LoVo (cell line): ENCODE measurements around the gene CHRNA10.
A peak's percentile ranks its signal among the peaks of the same experiment; 100 is the strongest.
"Not testable (repeated sequence)": the region's sequence is repeated elsewhere in the genome, so short reads cannot be mapped to it uniquely, and the experiment has no call there.

ENCODE experiments used
- DNase-seq: peaks from one replicate; pipeline ENCODE4 v3.0.0-alpha.2; 2016; ENCODE audit warnings: low spot score

CHRNA10 gene

GRCh38 chr11:3665336-3666022 lies 5.7 kb downstream of the CHRNA10 start:
- no peak for DNase-seq

- no peak for DNase-seq
Observed at GRCh38 chr11:3664032-3664630, 7.1 kb downstream of the CHRNA10 start.

GRCh38 chr11:3662856-3663255 lies 8.3 kb downstream of the CHRNA10 start:
- no peak for DNase-seq

- no peak for DNase-seq
Observed at GRCh38 chr11:3660960-3661359, 10.2 kb downstream of the CHRNA10 start.

- DNase-seq: no peak
Observed at GRCh38 chr11:3659595-3660515, 11.3 kb downstream of the CHRNA10 start.

- DNase-seq: no peak
Observed at GRCh38 chr11:3658252-3658651, 12.9 kb downstream of the CHRNA10 start.

GRCh38 chr11:3657331-3657730 lies 13.9 kb downstream of the CHRNA10 start:
- not testable (repeated sequence) for DNase-seq

GRCh38 chr11:3655547-3655946 lies 15.6 kb downstream of the CHRNA10 start:
- DNase-seq: no peak

GRCh38 chr11:3652514-3652913 lies 18.7 kb downstream of the CHRNA10 start:
- not testable (repeated sequence) for DNase-seq

- not testable (repeated sequence) for DNase-seq
Observed at GRCh38 chr11:3649374-3649773, 21.8 kb downstream of the CHRNA10 start.

GRCh38 chr11:3648843-3649242 lies 22.3 kb downstream of the CHRNA10 start:
- DNase-seq: not testable (repeated sequence)

GRCh38 chr11:3645552-3645951 lies 25.6 kb downstream of the CHRNA10 start:
- DNase-seq: no peak

GRCh38 chr11:3644817-3645235 lies 26.4 kb downstream of the CHRNA10 start, which contains the start of gene ART1:
ART1 (plus strand) TSS chr11:3645128; CDS start chr11:3659214, 14,086 bp downstream.
- peak; percentile 1 for DNase-seq

- DNase-seq: not testable (repeated sequence)
Observed at GRCh38 chr11:3643102-3643546, 28.1 kb downstream of the CHRNA10 start.

- peak; percentile 81 for DNase-seq
Observed at GRCh38 chr11:3642071-3642951, 28.9 kb downstream of the CHRNA10 start.

- DNase-seq: no peak
Observed at GRCh38 chr11:3641701-3642070, 29.5 kb downstream of the CHRNA10 start, which contains the start of gene ART5. ART5 (minus strand) TSS chr11:3641992; CDS start chr11:3641862, 130 bp downstream.

GRCh38 chr11:3641191-3641590 lies 30.0 kb downstream of the CHRNA10 start:
- DNase-seq: no peak

GRCh38 chr11:3639841-3640240 lies 31.3 kb downstream of the CHRNA10 start:
- no peak for DNase-seq

- no peak for DNase-seq
Observed at GRCh38 chr11:3638513-3638912, 32.7 kb downstream of the CHRNA10 start.

- no peak for DNase-seq
Observed at GRCh38 chr11:3637201-3637600, 34.0 kb downstream of the CHRNA10 start.

- DNase-seq: no peak
Observed at GRCh38 chr11:3635641-3636375, 35.4 kb downstream of the CHRNA10 start.
